ENCODE results near the gene RAPGEF6. TPM values are rescaled to one million over a fixed set of nuclear protein-coding genes. Genes with fewer than 3 reads are reported as not detected.

The RAPGEF6 gene
- total RNA-seq, 6 experiments from 2014 or later = 3.7 to 9.1 (median 7.6) TPM

- Histone ChIP-seq H3K4me1 (peaks cover 0 to 3% (median 0%) of the 10 kb centered on the region in 4 donors), H3K9me3 (no peaks in the 10 kb centered on the region), H3K36me3 (peaks cover 0 to 11% (median 0%) of the 10 kb centered on the region in 4 donors), H3K27me3 (no peaks in the 10 kb centered on the region), H3K4me3 (no peak overlapping the region), H3K27ac (no peak overlapping the region)
- ATAC-seq (no peak), DNase-seq (no peak)
- TF ChIP-seq POLR2A (IDR thresholded peaks at IDR 0.05) (no peak), CTCF (IDR thresholded peaks at IDR 0.05) (no peak)
- intact Hi-C loops (cut with DNase I) = loop anchor here in 1 of 2 donors (10.0 kb wide), 1 partner anchor 155 kb away; the partner anchor contains the start of gene FNIP1
- WGBS (ENCODE audit: insufficient coverage, low coverage, low lambda C conversion rate, missing lambda C conversion rate) = 60% methylated on average over 4 of the region's 5 CpGs
Measured at GRCh38 chr5:131640043-131640856, 5.2 kb upstream of the RAPGEF6 start.

- Histone ChIP-seq H3K9me3 (no peaks in the 10 kb centered on the region), H3K27me3 (no peaks in the 10 kb centered on the region), H3K36me3 (peaks cover 0 to 5% (median 0%) of the 10 kb centered on the region in 4 donors), H3K27ac (no peak overlapping the region), H3K4me1 (peaks cover 0 to 4% (median under 1%) of the 10 kb centered on the region in 4 donors), H3K4me3 (no peak overlapping the region)
- ATAC-seq (no peak), DNase-seq (no peak)
- no peak for TF ChIP-seq CTCF (IDR thresholded peaks at IDR 0.05)
- TF ChIP-seq POLR2A (IDR thresholded peaks at IDR 0.05) = no peak
- intact Hi-C loops (cut with DNase I) = no loop called here
Measured at GRCh38 chr5:131639148-131639547, 4.1 kb upstream of the RAPGEF6 start.

- intact Hi-C loops (cut with DNase I) = no loop called here
- Histone ChIP-seq H3K4me1 (peaks cover 0 to 6% (median 2%) of the 10 kb centered on the region in 4 donors), H3K27ac (no peak overlapping the region), H3K4me3 (no peak overlapping the region), H3K36me3 (no peaks in the 10 kb centered on the region), H3K27me3 (no peaks in the 10 kb centered on the region), H3K9me3 (no peaks in the 10 kb centered on the region)
- WGBS (ENCODE audit: insufficient coverage, low coverage, low lambda C conversion rate, missing lambda C conversion rate) = 63% methylated on average over 2 of the region's 4 CpGs
- no peak for TF ChIP-seq POLR2A (IDR thresholded peaks at IDR 0.05)
- no peak for TF ChIP-seq CTCF (IDR thresholded peaks at IDR 0.05)
- DNase-seq = no peak
- no peak for ATAC-seq
Measured at GRCh38 chr5:131637694-131638093, 2.7 kb upstream of the RAPGEF6 start.

GRCh38 chr5:131635684-131636572, 899 bp upstream of the RAPGEF6 start:
- peak; percentile 0 to 4 (median 1) for ATAC-seq
- DNase-seq = no peak
- Histone ChIP-seq H3K4me3 (peak overlapping the region; percentile 53 to 70 (median 62)), H3K27ac (peak overlapping the region; percentile 93 to 99 (median 98)), H3K4me1 (peaks cover 0 to 6% (median 2%) of the 10 kb centered on the region in 4 donors), H3K36me3 (no peaks in the 10 kb centered on the region), H3K27me3 (no peaks in the 10 kb centered on the region), H3K9me3 (no peaks in the 10 kb centered on the region)
- TF ChIP-seq CTCF (IDR thresholded peaks at IDR 0.05) (no peak), POLR2A (IDR thresholded peaks at IDR 0.05) (no peak)
- intact Hi-C loops (cut with DNase I) = no loop called here
- 1% methylated on average over 20 of the region's 24 CpGs for WGBS (ENCODE audit: insufficient coverage, low coverage, low lambda C conversion rate, missing lambda C conversion rate)

All from right lobe of liver (tissue), 6 donors.